COLO668 (cell line): Measurements from ENCODE around the gene STK32A.

Experiments used
- DNase-seq: peaks from one replicate; lab custom pipeline; 2025; ENCODE audit not compliant: unreplicated experiment; lab: John Stamatoyannopoulos, UW

The STK32A gene

GRCh38 chr5:147388184-147389108 lies 153.6 kb downstream of the STK32A start:
- DNase-seq, result no peak

- DNase-seq, result no peak
These were observed 155.9 kb downstream of the STK32A start for GRCh38 chr5:147390654-147391225.

- DNase-seq, result no peak
These were observed 157.0 kb downstream of the STK32A start for GRCh38 chr5:147391781-147392180.

- DNase-seq, result peak; percentile 3
These were observed 159.2 kb downstream of the STK32A start for GRCh38 chr5:147393874-147394672.

- no peak for DNase-seq
These were observed 161.4 kb downstream of the STK32A start for GRCh38 chr5:147396070-147396823.

GRCh38 chr5:147397616-147398015 lies 162.8 kb downstream of the STK32A start:
- DNase-seq, result no peak

- no peak for DNase-seq
These were observed 164.0 kb downstream of the STK32A start for GRCh38 chr5:147398860-147399259.

- no peak for DNase-seq
These were observed 165.4 kb downstream of the STK32A start for GRCh38 chr5:147400126-147400809.

- DNase-seq, result no peak
These were observed 166.1 kb downstream of the STK32A start for GRCh38 chr5:147400881-147401280.

- no peak for DNase-seq
These were observed 169.1 kb downstream of the STK32A start for GRCh38 chr5:147403651-147404640.

- no peak for DNase-seq
These were observed 169.9 kb downstream of the STK32A start for GRCh38 chr5:147404706-147405105.

- no peak for DNase-seq
These were observed 171.8 kb downstream of the STK32A start for GRCh38 chr5:147406636-147407035.

- DNase-seq, result no peak
These were observed 172.4 kb downstream of the STK32A start for GRCh38 chr5:147407094-147407681.

- DNase-seq, result no peak
These were observed 174.2 kb downstream of the STK32A start for GRCh38 chr5:147408980-147409379.

GRCh38 chr5:147410496-147411358 lies 175.9 kb downstream of the STK32A start:
- no peak for DNase-seq

GRCh38 chr5:147411359-147412319 lies 176.8 kb downstream of the STK32A start:
- DNase-seq, result no peak

- no peak for DNase-seq
These were observed 177.7 kb downstream of the STK32A start for GRCh38 chr5:147412561-147412960.
